ENCODE measurements around the gene UBE3D. TPM values are rescaled to one million over a fixed set of nuclear protein-coding genes. Genes with fewer than 3 reads are reported as not detected.

UBE3D gene
- total RNA-seq, 1 experiment from 2014 or later = 10.9 TPM

DNA sequence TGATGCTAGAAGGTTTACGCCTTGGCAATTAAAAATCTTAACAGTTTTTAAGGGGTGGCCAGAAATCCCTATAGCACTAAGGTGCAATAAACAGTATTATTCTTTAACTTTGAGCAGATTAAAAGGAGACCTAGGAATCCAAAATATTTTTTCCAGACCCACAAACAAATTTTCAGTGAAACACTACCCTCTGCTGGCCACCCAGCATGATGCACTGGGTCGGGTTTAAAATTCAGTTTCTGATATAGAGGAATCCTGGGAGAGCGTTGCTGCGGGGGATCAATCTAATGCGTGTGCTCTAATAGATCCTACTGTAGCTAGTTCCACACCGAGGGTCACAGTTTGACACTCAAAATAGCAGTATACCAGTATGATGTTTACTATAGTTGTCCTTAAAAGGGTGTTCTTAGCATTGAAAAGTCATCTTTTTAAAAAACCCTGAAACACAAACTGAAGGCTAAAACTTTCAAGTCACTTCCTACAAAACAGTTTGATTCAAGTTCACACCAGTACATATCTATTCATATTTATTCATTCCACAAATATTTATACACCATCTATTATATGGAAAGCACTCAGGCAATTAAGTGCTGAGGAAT, 10.2 kb downstream of the UBE3D start:
- no peaks in the 10 kb centered on the region for H3K9me3 Mint-ChIP-seq (ENCODE audit: unreplicated experiment)
- CTCF ChIA-PET = no interaction called here
- TF ChIP-seq, protein P1, sequence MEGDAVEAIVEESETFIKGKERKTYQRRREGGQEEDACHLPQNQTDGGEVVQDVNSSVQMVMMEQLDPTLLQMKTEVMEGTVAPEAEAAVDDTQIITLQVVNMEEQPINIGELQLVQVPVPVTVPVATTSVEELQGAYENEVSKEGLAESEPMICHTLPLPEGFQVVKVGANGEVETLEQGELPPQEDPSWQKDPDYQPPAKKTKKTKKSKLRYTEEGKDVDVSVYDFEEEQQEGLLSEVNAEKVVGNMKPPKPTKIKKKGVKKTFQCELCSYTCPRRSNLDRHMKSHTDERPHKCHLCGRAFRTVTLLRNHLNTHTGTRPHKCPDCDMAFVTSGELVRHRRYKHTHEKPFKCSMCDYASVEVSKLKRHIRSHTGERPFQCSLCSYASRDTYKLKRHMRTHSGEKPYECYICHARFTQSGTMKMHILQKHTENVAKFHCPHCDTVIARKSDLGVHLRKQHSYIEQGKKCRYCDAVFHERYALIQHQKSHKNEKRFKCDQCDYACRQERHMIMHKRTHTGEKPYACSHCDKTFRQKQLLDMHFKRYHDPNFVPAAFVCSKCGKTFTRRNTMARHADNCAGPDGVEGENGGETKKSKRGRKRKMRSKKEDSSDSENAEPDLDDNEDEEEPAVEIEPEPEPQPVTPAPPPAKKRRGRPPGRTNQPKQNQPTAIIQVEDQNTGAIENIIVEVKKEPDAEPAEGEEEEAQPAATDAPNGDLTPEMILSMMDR (IDR thresholded peaks at IDR 0.05; ENCODE audit: insufficient read depth in 1 of 2, low read depth in 1 of 2, low read length in 1 of 2, severe bottlenecking in 1 of 2, unreplicated experiment in 1 of 2) = peak; percentile 69 to 80
- H3K36me3 Mint-ChIP-seq (ENCODE audit: insufficient read depth, unreplicated experiment) = peaks cover 27% of the 10 kb centered on the region
- no peaks in the 10 kb centered on the region for H3K27me3 ChIP-seq (replicated peaks; ENCODE audit: control insufficient read depth, insufficient read depth, low read length)
- no peaks in the 10 kb centered on the region for H3K9me3 ChIP-seq
- H3K4me1 Mint-ChIP-seq (ENCODE audit: low read depth, unreplicated experiment) = no peaks in the 10 kb centered on the region
- BruUV-seq (replicated peaks) = no TSS peak
- H3K4me1 ChIP-seq = no peaks in the 10 kb centered on the region
- POLR2A ChIA-PET = no interaction called here
- H3K27ac Mint-ChIP-seq (ENCODE audit: unreplicated experiment) = no peak overlapping the region
- no peaks in the 10 kb centered on the region for H3K27me3 Mint-ChIP-seq (ENCODE audit: insufficient read depth, unreplicated experiment)
- H3K4me3 ChIP-seq (ENCODE audit: low read depth, low read length) = no peak overlapping the region
- H3K4me3 Mint-ChIP-seq (ENCODE audit: unreplicated experiment) = no peak overlapping the region
- intact Hi-C loops (cut with micrococcal nuclease; ENCODE audit: unreplicated experiment) = loop anchor here (1.0 to 10.0 kb wide), 6 partner anchors 138 to 803 kb away; partner anchors contain the start of gene TPBG
- no peaks in the 10 kb centered on the region; the same call in 1 of the 2 replicates for H3K36me3 ChIP-seq (ENCODE audit: control insufficient read depth, insufficient read depth, low read length)
- peak; percentile 38 to 63 for DNase-seq

DNA sequence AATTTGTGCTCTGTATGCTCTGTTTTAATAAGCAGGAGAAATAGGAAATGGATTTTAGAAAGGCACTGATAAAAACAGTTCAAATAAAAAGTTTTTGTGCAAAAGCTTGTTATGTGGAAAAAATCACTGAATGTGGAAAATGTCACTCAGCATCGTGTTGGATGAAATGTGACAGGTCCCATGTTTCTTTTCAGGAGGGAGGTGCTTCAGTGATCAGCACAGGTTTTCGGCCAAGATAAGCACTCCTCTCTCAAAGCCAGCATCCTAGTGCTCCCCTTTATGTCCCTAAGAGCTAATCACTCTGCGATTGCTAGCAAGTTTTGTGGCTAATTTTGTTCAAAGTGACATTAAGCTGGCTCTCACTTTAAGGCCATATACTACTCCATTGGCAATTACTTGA, 12.0 kb downstream of the UBE3D start:
- Mint-ChIP-seq H3K9me3 (ENCODE audit: unreplicated experiment) (no peaks in the 10 kb centered on the region), H3K4me3 (ENCODE audit: unreplicated experiment) (no peak overlapping the region), H3K4me1 (ENCODE audit: low read depth, unreplicated experiment) (no peaks in the 10 kb centered on the region), H3K36me3 (ENCODE audit: insufficient read depth, unreplicated experiment) (peaks cover 27% of the 10 kb centered on the region), H3K27me3 (ENCODE audit: insufficient read depth, unreplicated experiment) (no peaks in the 10 kb centered on the region), H3K27ac (ENCODE audit: unreplicated experiment) (no peak overlapping the region)
- H3K4me3 ChIP-seq (ENCODE audit: low read depth, low read length) = no peak overlapping the region
- intact Hi-C loops (cut with micrococcal nuclease; ENCODE audit: unreplicated experiment) = loop anchor here (10.0 kb wide), 1 partner anchor 269 kb away; no protein-coding TSS in a partner anchor
- CTCF ChIA-PET = interaction anchor here (1.4 kb wide), 1 partner anchor 12 kb away, joined by 3 read pairs; the partner anchor contains the start of gene UBE3D
- H3K4me1 ChIP-seq = no peaks in the 10 kb centered on the region
- H3K36me3 ChIP-seq (ENCODE audit: control insufficient read depth, insufficient read depth, low read length) = no peaks in the 10 kb centered on the region; the same call in 1 of the 2 replicates
- no peaks in the 10 kb centered on the region for H3K9me3 ChIP-seq
- POLR2A ChIA-PET = no interaction called here
- DNase-seq = no peak
- BruUV-seq (replicated peaks) = no TSS peak
- TF ChIP-seq, protein P1 (IDR thresholded peaks at IDR 0.05; ENCODE audit: insufficient read depth in 1 of 2, low read depth in 1 of 2, low read length in 1 of 2, severe bottlenecking in 1 of 2, unreplicated experiment in 1 of 2) = no peak
- no peaks in the 10 kb centered on the region for H3K27me3 ChIP-seq (replicated peaks; ENCODE audit: control insufficient read depth, insufficient read depth, low read length)

DNA sequence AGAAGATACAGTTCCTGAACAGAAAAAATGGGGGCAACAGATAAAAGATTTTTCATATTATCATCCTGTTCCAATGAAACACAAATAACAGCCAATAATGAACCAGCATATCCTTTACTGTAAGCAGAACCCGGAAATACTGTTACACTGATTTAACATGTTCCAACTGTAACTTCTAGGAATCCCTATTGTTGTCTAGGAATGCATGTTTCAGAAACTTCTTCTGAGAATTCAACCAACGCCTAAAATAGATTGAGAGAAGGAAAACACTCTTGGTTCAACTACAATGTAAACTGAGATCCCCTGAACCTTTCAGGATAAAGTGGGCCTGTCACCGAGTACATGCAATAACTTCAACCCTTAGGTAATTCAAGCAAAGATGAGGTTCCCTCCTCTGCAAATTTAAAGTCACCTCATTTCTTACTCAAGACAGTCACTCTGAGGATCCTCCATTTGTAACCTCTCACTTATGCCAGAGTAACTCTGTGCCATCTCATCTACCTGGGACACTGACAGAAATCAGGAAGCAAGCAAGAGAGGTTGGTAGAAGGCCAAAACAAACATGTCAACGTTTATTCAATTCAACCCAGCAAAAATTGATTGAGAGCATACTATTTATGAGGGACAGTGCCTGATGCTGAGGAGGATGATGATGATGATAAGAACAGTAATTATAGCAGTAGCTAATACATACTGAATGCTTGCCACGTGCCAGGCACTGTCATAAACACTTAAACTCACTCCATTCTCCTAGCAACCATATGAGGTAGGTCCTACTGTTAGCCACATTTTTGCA, 14.1 kb downstream of the UBE3D start:
- Mint-ChIP-seq H3K27ac (ENCODE audit: unreplicated experiment) (no peak overlapping the region), H3K36me3 (ENCODE audit: insufficient read depth, unreplicated experiment) (peaks cover 18% of the 10 kb centered on the region), H3K4me1 (ENCODE audit: low read depth, unreplicated experiment) (no peaks in the 10 kb centered on the region), H3K27me3 (ENCODE audit: insufficient read depth, unreplicated experiment) (no peaks in the 10 kb centered on the region), H3K4me3 (ENCODE audit: unreplicated experiment) (no peak overlapping the region), H3K9me3 (ENCODE audit: unreplicated experiment) (no peaks in the 10 kb centered on the region)
- H3K27me3 ChIP-seq (replicated peaks; ENCODE audit: control insufficient read depth, insufficient read depth, low read length) = no peaks in the 10 kb centered on the region
- no peaks in the 10 kb centered on the region for H3K9me3 ChIP-seq
- CTCF ChIA-PET = no interaction called here
- BruUV-seq (replicated peaks) = no TSS peak
- TF ChIP-seq, protein P1 (IDR thresholded peaks at IDR 0.05; ENCODE audit: insufficient read depth in 1 of 2, low read depth in 1 of 2, low read length in 1 of 2, severe bottlenecking in 1 of 2, unreplicated experiment in 1 of 2) = no peak
- DNase-seq = no peak
- intact Hi-C loops (cut with micrococcal nuclease; ENCODE audit: unreplicated experiment) = loop anchor here (10.0 kb wide), 1 partner anchor 267 kb away; no protein-coding TSS in a partner anchor
- no peaks in the 10 kb centered on the region for H3K36me3 ChIP-seq (ENCODE audit: control insufficient read depth, insufficient read depth, low read length)
- POLR2A ChIA-PET = no interaction called here
- H3K4me1 ChIP-seq = no peaks in the 10 kb centered on the region
- H3K4me3 ChIP-seq (ENCODE audit: low read depth, low read length) = no peak overlapping the region

All from Caco-2 (cell line).